Ishikawa (cell line): ENCODE measurements around the gene PAPPA.

Experiments used
- CEBPB ChIP-seq: IDR thresholded peaks from 2 replicates; pipeline ENCODE4 v1.6.1; 2012
- CREB1 ChIP-seq: IDR thresholded peaks from 2 replicates; pipeline ENCODE4 v1.6.1; 2012; ENCODE audit warnings: low read depth
- EGR1 ChIP-seq: IDR thresholded peaks from 2 replicates; pipeline ENCODE4 v1.6.1; 2012
- EP300 ChIP-seq: IDR thresholded peaks from 2 replicates; pipeline ENCODE4 v1.6.1; 2012; ENCODE audit warnings: borderline replicate concordance
- NFIC ChIP-seq: IDR thresholded peaks from 2 replicates; pipeline ENCODE4 v1.6.1; 2012
- RAD21 ChIP-seq: IDR thresholded peaks from 2 replicates; pipeline ENCODE4 v1.6.1; 2012; ENCODE audit warnings: low read depth
- REST ChIP-seq: IDR thresholded peaks from 2 replicates; pipeline ENCODE4 v1.6.1; 2012; ENCODE audit warnings: low read depth, mild to moderate bottlenecking
- TAF1 ChIP-seq: IDR thresholded peaks from 2 replicates; pipeline ENCODE4 v1.6.1; 2012; ENCODE audit warnings: low read depth, mild to moderate bottlenecking
- TEAD4 ChIP-seq: IDR thresholded peaks from 2 replicates; pipeline ENCODE4 v1.6.1; 2012
- USF1 ChIP-seq: IDR thresholded peaks from 2 replicates; pipeline ENCODE4 v1.6.1; 2012
- YY1 ChIP-seq: IDR thresholded peaks from 2 replicates; pipeline ENCODE4 v1.6.1; 2012; ENCODE audit warnings: low read depth
- ZBTB7A ChIP-seq: IDR thresholded peaks from 2 replicates; pipeline ENCODE4 v1.6.1; 2012; ENCODE audit warnings: low read depth
- TF ChIP-seq, protein P1 (sequence below): IDR thresholded peaks from 2 replicates; pipeline ENCODE4 v1.6.1; 2012

GRCh38 chr9:116303886-116304538, 150.4 kb downstream of the PAPPA start:
- TF ChIP-seq EP300 (no peak), RAD21 (no peak), TEAD4 (no peak), REST (no peak), ZBTB7A (no peak), EGR1 (no peak), CEBPB (no peak), USF1 (no peak), CREB1 (no peak), NFIC (no peak), YY1 (no peak), TAF1 (no peak)
- TF ChIP-seq, protein P1, sequence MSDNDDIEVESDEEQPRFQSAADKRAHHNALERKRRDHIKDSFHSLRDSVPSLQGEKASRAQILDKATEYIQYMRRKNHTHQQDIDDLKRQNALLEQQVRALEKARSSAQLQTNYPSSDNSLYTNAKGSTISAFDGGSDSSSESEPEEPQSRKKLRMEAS: no peak
